ENCODE measurements around the gene GNG12.
A peak's percentile ranks its signal among the peaks of the same experiment; 100 is the strongest.

Gene GNG12

GRCh38 chr1:67680486-67680885 is 152.8 kb downstream of the GNG12 start:
- no peak overlapping the region for H3K9ac ChIP-seq
- no peaks in the 10 kb centered on the region for H3K27me3 ChIP-seq
- no peak overlapping the region for H3K4me2 ChIP-seq
- H3K4me1 ChIP-seq = peaks cover 15% of the 10 kb centered on the region
- no peaks in the 10 kb centered on the region for H3K9me3 ChIP-seq
- no peak overlapping the region for H3K4me3 ChIP-seq
- H4K20me1 ChIP-seq = peaks cover 2% of the 10 kb centered on the region
- H3K36me3 ChIP-seq = no peaks in the 10 kb centered on the region
- no peak for TF ChIP-seq Cebpa-rat (IDR thresholded peaks at IDR 0.05)
- no peak overlapping the region for H3K27ac ChIP-seq

GRCh38 chr1:67679691-67680090 is 153.6 kb downstream of the GNG12 start:
- TF ChIP-seq Cebpa-rat (IDR thresholded peaks at IDR 0.05) = no peak
- Histone ChIP-seq H3K4me3 (no peak overlapping the region), H3K36me3 (no peaks in the 10 kb centered on the region)

GRCh38 chr1:67677930-67678329 is 155.3 kb downstream of the GNG12 start:
- Histone ChIP-seq H3K9ac (no peak overlapping the region), H3K27ac (no peak overlapping the region), H3K4me3 (no peak overlapping the region)

More at GRCh38 chr1:67679691-67680090, 153.6 kb downstream of the GNG12 start:
- Histone ChIP-seq H3K27me3 (no peaks in the 10 kb centered on the region), H4K20me1 (no peaks in the 10 kb centered on the region), H3K27ac (no peak overlapping the region), H3K9me3 (no peaks in the 10 kb centered on the region), H3K4me1 (peaks cover 23% of the 10 kb centered on the region), H3K9ac (no peak overlapping the region), H3K4me2 (no peak overlapping the region)

GRCh38 chr1:67677408-67677807 is 155.9 kb downstream of the GNG12 start:
- no peaks in the 10 kb centered on the region for H4K20me1 ChIP-seq
- H3K4me1 ChIP-seq = peaks cover 25% of the 10 kb centered on the region
- no peaks in the 10 kb centered on the region for H3K27me3 ChIP-seq
- H3K4me2 ChIP-seq = no peak overlapping the region
- no peak overlapping the region for H3K27ac ChIP-seq
- no peak overlapping the region for H3K4me3 ChIP-seq
- TF ChIP-seq Cebpa-rat (IDR thresholded peaks at IDR 0.05) = no peak
- no peaks in the 10 kb centered on the region for H3K9me3 ChIP-seq
- H3K36me3 ChIP-seq = no peaks in the 10 kb centered on the region
- H3K9ac ChIP-seq = no peak overlapping the region

More at GRCh38 chr1:67677930-67678329, 155.3 kb downstream of the GNG12 start:
- Histone ChIP-seq H3K4me1 (peaks cover 25% of the 10 kb centered on the region), H3K9me3 (no peaks in the 10 kb centered on the region), H4K20me1 (no peaks in the 10 kb centered on the region), H3K36me3 (no peaks in the 10 kb centered on the region), H3K4me2 (no peak overlapping the region), H3K27me3 (no peaks in the 10 kb centered on the region)
- TF ChIP-seq Cebpa-rat (IDR thresholded peaks at IDR 0.05) = no peak

- H3K4me2 ChIP-seq = no peak overlapping the region
- no peaks in the 10 kb centered on the region for H4K20me1 ChIP-seq
- H3K36me3 ChIP-seq = no peaks in the 10 kb centered on the region
- no peak for TF ChIP-seq Cebpa-rat (IDR thresholded peaks at IDR 0.05)
- H3K27me3 ChIP-seq = no peaks in the 10 kb centered on the region
- H3K9me3 ChIP-seq = no peaks in the 10 kb centered on the region
- peaks cover 25% of the 10 kb centered on the region for H3K4me1 ChIP-seq
- H3K27ac ChIP-seq = no peak overlapping the region
- no peak overlapping the region for H3K4me3 ChIP-seq
- H3K9ac ChIP-seq = no peak overlapping the region
These were observed 156.3 kb downstream of the GNG12 start for GRCh38 chr1:67676946-67677345.

DNA sequence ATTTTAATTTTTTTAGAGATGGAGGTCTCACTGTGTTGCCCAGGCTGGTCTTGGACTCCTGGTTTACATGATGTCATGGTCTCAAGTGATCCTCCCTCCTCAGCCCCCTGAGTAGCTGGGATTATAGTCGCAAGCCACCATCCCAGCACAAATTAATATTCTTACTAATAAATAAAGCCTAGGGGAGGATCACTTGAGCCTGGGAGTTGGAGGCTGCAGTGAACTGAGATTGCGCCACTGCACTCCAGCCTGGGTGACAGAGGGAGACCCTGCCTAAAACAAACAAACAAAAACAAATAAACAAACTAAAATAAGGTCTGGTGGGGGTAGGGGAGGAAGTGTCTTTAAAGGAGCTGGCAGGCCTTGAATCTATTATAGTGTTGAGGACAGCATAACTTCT is 157.0 kb downstream of the GNG12 start:
- H3K4me2 ChIP-seq = no peak overlapping the region
- no peak overlapping the region for H3K27ac ChIP-seq

GRCh38 chr1:67675800-67676199 is 157.5 kb downstream of the GNG12 start:
- no peak overlapping the region for H3K4me2 ChIP-seq
- no peaks in the 10 kb centered on the region for H3K9me3 ChIP-seq
- no peak overlapping the region for H3K4me3 ChIP-seq
- TF ChIP-seq Cebpa-rat (IDR thresholded peaks at IDR 0.05) = no peak
- no peaks in the 10 kb centered on the region for H3K36me3 ChIP-seq
- H3K27me3 ChIP-seq = no peaks in the 10 kb centered on the region
- H4K20me1 ChIP-seq = no peaks in the 10 kb centered on the region
- no peak overlapping the region for H3K27ac ChIP-seq
- no peak overlapping the region for H3K9ac ChIP-seq
- H3K4me1 ChIP-seq = peaks cover 25% of the 10 kb centered on the region

More for the DNA sequence above, 157.0 kb downstream of the GNG12 start:
- TF ChIP-seq Cebpa-rat (IDR thresholded peaks at IDR 0.05) = no peak
- H3K27me3 ChIP-seq = no peaks in the 10 kb centered on the region
- peaks cover 25% of the 10 kb centered on the region for H3K4me1 ChIP-seq
- no peaks in the 10 kb centered on the region for H3K36me3 ChIP-seq
- no peak overlapping the region for H3K9ac ChIP-seq
- H3K4me3 ChIP-seq = no peak overlapping the region
- H3K9me3 ChIP-seq = no peaks in the 10 kb centered on the region
- H4K20me1 ChIP-seq = no peaks in the 10 kb centered on the region

GRCh38 chr1:67674260-67675011 is 158.8 kb downstream of the GNG12 start:
- H3K4me2 ChIP-seq = peak overlapping the region; percentile 64
- TF ChIP-seq Cebpa-rat (IDR thresholded peaks at IDR 0.05) = no peak
- H3K4me3 ChIP-seq = no peak overlapping the region

GRCh38 chr1:67673468-67674201 is 159.6 kb downstream of the GNG12 start:
- no peak for TF ChIP-seq Cebpa-rat (IDR thresholded peaks at IDR 0.05)
- Histone ChIP-seq H3K4me2 (peak overlapping the region; percentile 64; the same call in 1 of the 2 replicates), H3K9me3 (no peaks in the 10 kb centered on the region), H4K20me1 (no peaks in the 10 kb centered on the region), H3K36me3 (no peaks in the 10 kb centered on the region), H3K27me3 (no peaks in the 10 kb centered on the region), H3K4me1 (peaks cover 25% of the 10 kb centered on the region), H3K9ac (no peak overlapping the region), H3K27ac (no peak overlapping the region), H3K4me3 (no peak overlapping the region)

More at GRCh38 chr1:67674260-67675011, 158.8 kb downstream of the GNG12 start:
- H3K9ac ChIP-seq = peak overlapping the region; percentile 31; the same call in 1 of the 2 replicates
- H3K4me1 ChIP-seq = peaks cover 25% of the 10 kb centered on the region
- no peaks in the 10 kb centered on the region for H3K9me3 ChIP-seq
- no peaks in the 10 kb centered on the region for H3K27me3 ChIP-seq
- H3K27ac ChIP-seq = no peak overlapping the region
- H4K20me1 ChIP-seq = no peaks in the 10 kb centered on the region
- H3K36me3 ChIP-seq = no peaks in the 10 kb centered on the region

GRCh38 chr1:67672260-67672803 is 160.9 kb downstream of the GNG12 start:
- H3K27me3 ChIP-seq = no peaks in the 10 kb centered on the region
- H4K20me1 ChIP-seq = no peaks in the 10 kb centered on the region
- no peak overlapping the region for H3K4me3 ChIP-seq
- no peak for TF ChIP-seq Cebpa-rat (IDR thresholded peaks at IDR 0.05)
- peaks cover 25% of the 10 kb centered on the region for H3K4me1 ChIP-seq
- H3K9ac ChIP-seq = no peak overlapping the region
- H3K27ac ChIP-seq = no peak overlapping the region
- H3K4me2 ChIP-seq = no peak overlapping the region
- H3K9me3 ChIP-seq = no peaks in the 10 kb centered on the region
- no peaks in the 10 kb centered on the region for H3K36me3 ChIP-seq

All from BLaER1 (cell line).